Astrocyte (in vitro differentiated cells and primary cell): ENCODE measurements around the gene SMAD9. TPM values are rescaled to one million over a fixed set of nuclear protein-coding genes. Genes with fewer than 3 reads are reported as not detected.

Experiments
- DNase-seq: peaks from one replicate; pipeline ENCODE4 v3.0.0-alpha.2; 2010; ENCODE audit warnings: low read depth
- FAIRE-seq: peaks from 2 replicates; lab custom pipeline; 2011; peaks lifted over from hg19 to GRCh38; lab: Jason Lieb, UNC
- H2AFZ ChIP-seq: 2 replicates; pipeline ENCODE4 v1.6.0; 2012; ENCODE audit warnings: low read depth, low read length, inconsistent platforms
- H3K27ac ChIP-seq: 2 replicates; pipeline ENCODE4 v1.5.1; 2011; ENCODE audit warnings: low read depth, low read length, inconsistent platforms
- H3K27me3 ChIP-seq: 2 replicates; pipeline ENCODE4 v1.6.0; 2011; ENCODE audit warnings: low read length, inconsistent platforms; ENCODE audit not compliant: insufficient read depth
- H3K36me3 ChIP-seq: 2 replicates; pipeline ENCODE4 v1.5.1; 2011; ENCODE audit warnings: low read length, inconsistent platforms; ENCODE audit not compliant: insufficient read depth
- H3K4me1 ChIP-seq: 2 replicates; pipeline ENCODE4 v1.5.1; 2011; ENCODE audit warnings: low read length, inconsistent platforms; ENCODE audit not compliant: insufficient read depth
- H3K4me2 ChIP-seq: 2 replicates; pipeline ENCODE4 v1.6.0; 2012; ENCODE audit warnings: low read length, inconsistent platforms
- H3K4me3 ChIP-seq: 2 replicates; pipeline ENCODE4 v1.5.1; 2011; ENCODE audit warnings: low read depth, mild to moderate bottlenecking, low read length, inconsistent platforms; ENCODE audit not compliant: insufficient read depth
- H3K79me2 ChIP-seq: 2 replicates; pipeline ENCODE4 v1.6.0; 2012; ENCODE audit warnings: mild to moderate bottlenecking, low read length, inconsistent platforms; ENCODE audit not compliant: insufficient read depth
- H3K9ac ChIP-seq: 2 replicates; pipeline ENCODE4 v1.6.0; 2012; ENCODE audit warnings: mild to moderate bottlenecking, low read length, inconsistent platforms
- H3K9me3 ChIP-seq: 2 replicates; pipeline ENCODE4 v1.5.1; 2012; ENCODE audit warnings: low read depth, mild to moderate bottlenecking, low read length, inconsistent platforms; ENCODE audit not compliant: insufficient read depth
- H4K20me1 ChIP-seq: 2 replicates; pipeline ENCODE4 v1.6.0; 2012; ENCODE audit warnings: low read length, inconsistent platforms; ENCODE audit not compliant: insufficient read depth
- H3K27ac Mint-ChIP-seq: one replicate; pipeline ENCODE4 v1.8.0; 2021; ENCODE audit warnings: mild to moderate bottlenecking, mixed read lengths; ENCODE audit not compliant: unreplicated experiment
- H3K27me3 Mint-ChIP-seq: one replicate; pipeline ENCODE4 v1.8.0; 2021; ENCODE audit warnings: low read depth, mixed read lengths; ENCODE audit not compliant: unreplicated experiment
- H3K36me3 Mint-ChIP-seq: one replicate; pipeline ENCODE4 v1.8.0; 2021; ENCODE audit warnings: low read depth, mixed read lengths; ENCODE audit not compliant: unreplicated experiment
- H3K4me1 Mint-ChIP-seq: one replicate; pipeline ENCODE4 v1.8.0; 2021; ENCODE audit warnings: low read depth, mixed read lengths; ENCODE audit not compliant: unreplicated experiment
- H3K4me3 Mint-ChIP-seq: one replicate; pipeline ENCODE4 v1.8.0; 2021; ENCODE audit warnings: mild to moderate bottlenecking, moderate library complexity, mixed read lengths; ENCODE audit not compliant: unreplicated experiment
- H3K9me3 Mint-ChIP-seq: one replicate; pipeline ENCODE4 v1.8.0; 2021; ENCODE audit warnings: mild to moderate bottlenecking, mixed read lengths; ENCODE audit not compliant: unreplicated experiment
- EZH2 ChIP-seq: IDR thresholded peaks from 2 replicates; pipeline ENCODE4 v1.6.1; 2012; ENCODE audit warnings: mild to moderate bottlenecking, low read length, inconsistent platforms; ENCODE audit not compliant: insufficient read depth
- total RNA-seq: library from RNA; stranded (reverse); gene quantifications from 2 replicates; pipeline ENCODE4 v1.2.1, GENCODE V29; 2021
- TF ChIP-seq, protein P1 (sequence below): IDR thresholded peaks from 2 replicates; pipeline ENCODE4 v1.5.1; 2011; ENCODE audit warnings: low read depth, mild to moderate bottlenecking, inconsistent platforms, low read length, moderate library complexity; ENCODE audit not compliant: insufficient read depth

SMAD9 gene
- total RNA-seq, 1 donor from 2014 or later = 2.8 TPM

DNA sequence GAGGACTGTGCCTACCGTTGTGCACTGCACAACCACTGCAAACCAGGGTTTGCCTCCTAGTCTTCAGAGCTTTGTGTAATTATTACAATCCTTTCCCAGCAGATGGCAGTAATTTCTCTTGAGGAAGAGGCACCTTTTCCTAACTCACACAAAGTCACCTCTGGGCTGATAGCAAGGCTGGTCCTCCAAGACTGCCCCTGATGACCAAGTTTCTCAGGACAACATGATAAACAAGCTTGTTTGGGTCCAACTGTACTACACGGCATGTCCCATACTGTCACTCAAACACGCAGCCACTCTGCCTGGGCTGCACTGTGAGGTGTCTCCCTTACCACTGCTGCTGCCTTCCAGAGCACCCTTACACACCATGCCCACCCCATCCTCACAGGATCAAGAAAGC is 61.7 kb downstream of the SMAD9 start:
- peak; percentile 32 for DNase-seq
- H3K36me3 Mint-ChIP-seq = peaks cover under 1% of the 10 kb centered on the region
- Histone ChIP-seq H4K20me1 (no peaks in the 10 kb centered on the region), H3K9me3 (no peaks in the 10 kb centered on the region), H3K4me2 (no peak overlapping the region), H3K9ac (no peak overlapping the region), H3K27ac (no peak overlapping the region), H3K4me1 (no peaks in the 10 kb centered on the region), H3K79me2 (no peaks in the 10 kb centered on the region), H3K4me3 (no peak overlapping the region), H3K27me3 (no peaks in the 10 kb centered on the region), H2AFZ (no peak overlapping the region), H3K36me3 (no peaks in the 10 kb centered on the region)
- H3K27ac Mint-ChIP-seq = no peak overlapping the region
- FAIRE-seq = peak; percentile 54
- TF ChIP-seq, protein P1, sequence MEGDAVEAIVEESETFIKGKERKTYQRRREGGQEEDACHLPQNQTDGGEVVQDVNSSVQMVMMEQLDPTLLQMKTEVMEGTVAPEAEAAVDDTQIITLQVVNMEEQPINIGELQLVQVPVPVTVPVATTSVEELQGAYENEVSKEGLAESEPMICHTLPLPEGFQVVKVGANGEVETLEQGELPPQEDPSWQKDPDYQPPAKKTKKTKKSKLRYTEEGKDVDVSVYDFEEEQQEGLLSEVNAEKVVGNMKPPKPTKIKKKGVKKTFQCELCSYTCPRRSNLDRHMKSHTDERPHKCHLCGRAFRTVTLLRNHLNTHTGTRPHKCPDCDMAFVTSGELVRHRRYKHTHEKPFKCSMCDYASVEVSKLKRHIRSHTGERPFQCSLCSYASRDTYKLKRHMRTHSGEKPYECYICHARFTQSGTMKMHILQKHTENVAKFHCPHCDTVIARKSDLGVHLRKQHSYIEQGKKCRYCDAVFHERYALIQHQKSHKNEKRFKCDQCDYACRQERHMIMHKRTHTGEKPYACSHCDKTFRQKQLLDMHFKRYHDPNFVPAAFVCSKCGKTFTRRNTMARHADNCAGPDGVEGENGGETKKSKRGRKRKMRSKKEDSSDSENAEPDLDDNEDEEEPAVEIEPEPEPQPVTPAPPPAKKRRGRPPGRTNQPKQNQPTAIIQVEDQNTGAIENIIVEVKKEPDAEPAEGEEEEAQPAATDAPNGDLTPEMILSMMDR = peak; percentile 48
- no peak for TF ChIP-seq EZH2
- H3K9me3 Mint-ChIP-seq = no peaks in the 10 kb centered on the region
- H3K4me1 Mint-ChIP-seq = peaks cover 5% of the 10 kb centered on the region
- H3K27me3 Mint-ChIP-seq = no peaks in the 10 kb centered on the region
- no peak overlapping the region for H3K4me3 Mint-ChIP-seq

DNA sequence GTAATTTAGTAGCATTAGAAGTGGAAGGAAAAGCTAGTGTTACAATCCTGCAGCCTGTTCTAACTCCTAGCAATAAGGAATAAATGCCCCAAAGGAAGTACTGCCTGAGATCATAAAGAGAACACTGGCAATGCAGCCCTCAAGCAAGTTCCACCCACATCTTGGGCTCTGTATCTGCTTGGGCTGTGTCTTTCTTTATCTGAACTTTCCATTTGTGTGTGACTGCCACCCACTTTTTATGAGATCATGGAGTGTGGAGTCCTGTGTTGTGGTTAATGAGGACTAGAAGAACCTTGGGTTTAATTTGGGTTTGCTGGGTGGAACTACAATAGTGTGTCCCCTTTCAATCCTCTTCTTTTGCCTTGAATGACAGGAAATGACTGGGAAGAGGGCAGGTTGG is 62.8 kb downstream of the SMAD9 start:
- Histone ChIP-seq H3K9ac (no peak overlapping the region), H3K9me3 (no peaks in the 10 kb centered on the region), H3K4me1 (no peaks in the 10 kb centered on the region), H3K4me2 (no peak overlapping the region), H4K20me1 (no peaks in the 10 kb centered on the region), H3K27me3 (no peaks in the 10 kb centered on the region), H3K79me2 (no peaks in the 10 kb centered on the region), H2AFZ (no peak overlapping the region), H3K27ac (no peak overlapping the region), H3K4me3 (no peak overlapping the region), H3K36me3 (peaks cover under 1% of the 10 kb centered on the region)
- no peaks in the 10 kb centered on the region for H3K27me3 Mint-ChIP-seq
- H3K4me1 Mint-ChIP-seq = peaks cover 5% of the 10 kb centered on the region
- no peak overlapping the region for H3K27ac Mint-ChIP-seq
- FAIRE-seq = no peak
- no peaks in the 10 kb centered on the region for H3K9me3 Mint-ChIP-seq
- no peak for TF ChIP-seq EZH2
- TF ChIP-seq, protein P1 = no peak
- no peak for DNase-seq
- H3K36me3 Mint-ChIP-seq = peaks cover 2% of the 10 kb centered on the region
- H3K4me3 Mint-ChIP-seq = no peak overlapping the region

DNA sequence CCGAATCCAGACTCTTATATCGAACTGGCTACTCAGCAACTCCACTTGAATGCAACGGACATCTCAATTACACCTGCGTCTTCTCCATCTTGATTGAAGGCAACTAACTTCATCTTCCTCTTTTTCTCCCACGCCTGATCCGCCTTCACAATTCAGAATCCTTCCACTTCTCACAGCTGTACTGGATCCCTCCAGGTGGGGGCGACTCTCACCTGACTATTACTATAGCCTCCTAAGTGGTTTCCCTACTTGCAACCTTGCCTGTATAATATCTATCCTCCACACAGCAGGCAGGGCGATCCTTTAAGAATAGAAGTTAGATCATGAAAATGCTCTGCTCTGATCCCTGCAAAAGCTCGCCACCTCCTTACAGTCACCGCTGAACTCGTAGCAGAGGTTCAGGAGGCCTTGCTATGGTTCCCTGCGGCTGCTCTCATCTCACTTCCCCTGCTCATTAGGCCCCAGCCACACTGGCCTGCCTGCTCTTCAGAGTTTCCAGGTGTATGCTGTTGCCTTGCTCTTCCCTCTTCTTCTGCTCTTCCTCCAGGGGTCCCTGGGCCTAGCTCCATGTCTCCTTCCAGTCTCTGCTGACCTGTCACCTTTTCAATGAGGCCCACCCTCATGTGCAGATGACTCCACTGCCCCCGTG is 69.1 kb downstream of the SMAD9 start:
- Histone ChIP-seq H3K4me1 (no peaks in the 10 kb centered on the region), H3K4me2 (no peak overlapping the region), H3K36me3 (peaks cover 2% of the 10 kb centered on the region), H3K27me3 (no peaks in the 10 kb centered on the region), H2AFZ (no peak overlapping the region), H3K4me3 (no peak overlapping the region), H3K27ac (no peak overlapping the region), H3K9me3 (no peaks in the 10 kb centered on the region), H3K79me2 (no peaks in the 10 kb centered on the region), H3K9ac (no peak overlapping the region), H4K20me1 (no peaks in the 10 kb centered on the region)
- DNase-seq (no peak), FAIRE-seq (no peak)
- TF ChIP-seq, protein P1 = no peak
- TF ChIP-seq EZH2 = no peak
- Mint-ChIP-seq H3K36me3 (peaks cover 2% of the 10 kb centered on the region), H3K4me1 (no peaks in the 10 kb centered on the region), H3K27ac (no peak overlapping the region), H3K27me3 (no peaks in the 10 kb centered on the region), H3K9me3 (no peaks in the 10 kb centered on the region), H3K4me3 (no peak overlapping the region)
